ENCODE data around the gene IGSF3.

IGSF3 gene

GRCh38 chr1:116699605-116700004 lies 32.1 kb upstream of the IGSF3 start:
- ChIA-PET POLR2A (no interaction called here), CTCF (no interaction called here)
- TF ChIP-seq CTCF (IDR thresholded peaks at IDR 0.05; ENCODE audit: control extremely low read depth, extremely low read depth, low read depth, missing control alignments): no peak
- no peak for DNase-seq (ENCODE audit: extremely low spot score)

GRCh38 chr1:116698244-116698595 lies 30.7 kb upstream of the IGSF3 start:
- ChIA-PET CTCF (interaction anchor here (0.8 to 1.4 kb wide), 4 partner anchors 10 to 27 kb away, joined by 3 to 6 read pairs (median 4); no protein-coding TSS in a partner anchor), POLR2A (no interaction called here)
- DNase-seq (ENCODE audit: extremely low spot score): no peak
- no peak for TF ChIP-seq CTCF (IDR thresholded peaks at IDR 0.05; ENCODE audit: control extremely low read depth, extremely low read depth, low read depth, missing control alignments)

- ChIA-PET CTCF (interaction anchor here (0.8 to 1.4 kb wide), 4 partner anchors 9 to 26 kb away, joined by 3 to 6 read pairs (median 4); no protein-coding TSS in a partner anchor), POLR2A (no interaction called here)
- DNase-seq (ENCODE audit: extremely low spot score): no peak
- no peak for TF ChIP-seq CTCF (IDR thresholded peaks at IDR 0.05; ENCODE audit: control extremely low read depth, extremely low read depth, low read depth, missing control alignments)
Observed at GRCh38 chr1:116697548-116698243, 30.2 kb upstream of the IGSF3 start.

GRCh38 chr1:116694524-116694923 lies 27.0 kb upstream of the IGSF3 start:
- ChIA-PET POLR2A (no interaction called here), CTCF (interaction anchor here (0.8 to 1.4 kb wide), 6 partner anchors 26 to 435 kb away, joined by 3 to 4 read pairs (median 3); no protein-coding TSS in a partner anchor)
- no peak for DNase-seq (ENCODE audit: extremely low spot score)
- TF ChIP-seq CTCF (IDR thresholded peaks at IDR 0.05; ENCODE audit: control extremely low read depth, extremely low read depth, low read depth, missing control alignments): no peak

- CTCF ChIA-PET: interaction anchor here (1.1 to 1.4 kb wide), 5 partner anchors 26 to 435 kb away, joined by 3 to 4 read pairs (median 3); no protein-coding TSS in a partner anchor
- no peak for TF ChIP-seq CTCF (IDR thresholded peaks at IDR 0.05; ENCODE audit: control extremely low read depth, extremely low read depth, low read depth, missing control alignments)
- POLR2A ChIA-PET: no interaction called here
- no peak for DNase-seq (ENCODE audit: extremely low spot score)
Observed at GRCh38 chr1:116693759-116694480, 26.4 kb upstream of the IGSF3 start.

GRCh38 chr1:116692879-116693278 lies 25.3 kb upstream of the IGSF3 start:
- CTCF ChIA-PET: interaction anchor here (1.4 kb wide), 1 partner anchor 32 kb away, joined by 10 read pairs; no protein-coding TSS in a partner anchor
- POLR2A ChIA-PET: no interaction called here
- no peak for DNase-seq (ENCODE audit: extremely low spot score)
- TF ChIP-seq CTCF (IDR thresholded peaks at IDR 0.05; ENCODE audit: control extremely low read depth, extremely low read depth, low read depth, missing control alignments): no peak
